Measurements from ENCODE around the gene GPR146. TPM values are rescaled to one million over a fixed set of nuclear protein-coding genes. Genes with fewer than 3 reads are reported as not detected.

The GPR146 gene
- total and polyA plus RNA-seq, 2 of the 13 experiments (the other 11 are each of a cell fraction or from before 2014, with no cell fraction given) = 2.0 to 15.9 TPM

GRCh38 chr7:1044189-1045068 lies at the start of gene GPR146 (continued):
- TF ChIP-seq, protein P1, sequence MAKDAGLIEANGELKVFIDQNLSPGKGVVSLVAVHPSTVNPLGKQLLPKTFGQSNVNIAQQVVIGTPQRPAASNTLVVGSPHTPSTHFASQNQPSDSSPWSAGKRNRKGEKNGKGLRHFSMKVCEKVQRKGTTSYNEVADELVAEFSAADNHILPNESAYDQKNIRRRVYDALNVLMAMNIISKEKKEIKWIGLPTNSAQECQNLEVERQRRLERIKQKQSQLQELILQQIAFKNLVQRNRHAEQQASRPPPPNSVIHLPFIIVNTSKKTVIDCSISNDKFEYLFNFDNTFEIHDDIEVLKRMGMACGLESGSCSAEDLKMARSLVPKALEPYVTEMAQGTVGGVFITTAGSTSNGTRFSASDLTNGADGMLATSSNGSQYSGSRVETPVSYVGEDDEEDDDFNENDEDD (CRISPR knock-in tag; IDR thresholded peaks at IDR 0.05; ENCODE audit: borderline replicate concordance) = peak; percentile 49; the same call in 1 of the 2 replicates
- TF ChIP-seq, protein P2, sequence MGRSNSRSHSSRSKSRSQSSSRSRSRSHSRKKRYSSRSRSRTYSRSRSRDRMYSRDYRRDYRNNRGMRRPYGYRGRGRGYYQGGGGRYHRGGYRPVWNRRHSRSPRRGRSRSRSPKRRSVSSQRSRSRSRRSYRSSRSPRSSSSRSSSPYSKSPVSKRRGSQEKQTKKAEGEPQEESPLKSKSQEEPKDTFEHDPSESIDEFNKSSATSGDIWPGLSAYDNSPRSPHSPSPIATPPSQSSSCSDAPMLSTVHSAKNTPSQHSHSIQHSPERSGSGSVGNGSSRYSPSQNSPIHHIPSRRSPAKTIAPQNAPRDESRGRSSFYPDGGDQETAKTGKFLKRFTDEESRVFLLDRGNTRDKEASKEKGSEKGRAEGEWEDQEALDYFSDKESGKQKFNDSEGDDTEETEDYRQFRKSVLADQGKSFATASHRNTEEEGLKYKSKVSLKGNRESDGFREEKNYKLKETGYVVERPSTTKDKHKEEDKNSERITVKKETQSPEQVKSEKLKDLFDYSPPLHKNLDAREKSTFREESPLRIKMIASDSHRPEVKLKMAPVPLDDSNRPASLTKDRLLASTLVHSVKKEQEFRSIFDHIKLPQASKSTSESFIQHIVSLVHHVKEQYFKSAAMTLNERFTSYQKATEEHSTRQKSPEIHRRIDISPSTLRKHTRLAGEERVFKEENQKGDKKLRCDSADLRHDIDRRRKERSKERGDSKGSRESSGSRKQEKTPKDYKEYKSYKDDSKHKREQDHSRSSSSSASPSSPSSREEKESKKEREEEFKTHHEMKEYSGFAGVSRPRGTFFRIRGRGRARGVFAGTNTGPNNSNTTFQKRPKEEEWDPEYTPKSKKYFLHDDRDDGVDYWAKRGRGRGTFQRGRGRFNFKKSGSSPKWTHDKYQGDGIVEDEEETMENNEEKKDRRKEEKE (IDR thresholded peaks at IDR 0.05) = no peak
- no peak for TF ChIP-seq MED13 (CRISPR knock-in tag; IDR thresholded peaks at IDR 0.05)
- no peak for TF ChIP-seq ZNF670 (CRISPR knock-in tag; IDR thresholded peaks at IDR 0.05; ENCODE audit: borderline replicate concordance)
- TF ChIP-seq ZNF17 (CRISPR knock-in tag; IDR thresholded peaks at IDR 0.05) = no peak
- TF ChIP-seq RBFOX2 (IDR thresholded peaks at IDR 0.05; ENCODE audit: low read depth, low read length) = peak; percentile 73
- TF ChIP-seq ZNF878 (CRISPR knock-in tag; IDR thresholded peaks at IDR 0.05) = peak; percentile 12; the same call in 1 of the 2 replicates
- no peak for TF ChIP-seq ZNF34 (CRISPR knock-in tag; IDR thresholded peaks at IDR 0.05; ENCODE audit: borderline replicate concordance)
- TF ChIP-seq HOXD1 (CRISPR knock-in tag; IDR thresholded peaks at IDR 0.05) = no peak
- TF ChIP-seq IKZF1 (IDR thresholded peaks at IDR 0.05) = no peak
- no peak for TF ChIP-seq NFRKB (IDR thresholded peaks at IDR 0.05)
- TF ChIP-seq DMAP1 (CRISPR knock-in tag; IDR thresholded peaks at IDR 0.05) = peak; percentile 11; the same call in 1 of the 2 replicates
- TF ChIP-seq SMARCE1 (IDR thresholded peaks at IDR 0.05; ENCODE audit: borderline replicate concordance) = no peak
- no peak for TF ChIP-seq NRL (CRISPR knock-in tag; IDR thresholded peaks at IDR 0.05; ENCODE audit: borderline replicate concordance)
- TF ChIP-seq PBX3 (CRISPR knock-in tag; IDR thresholded peaks at IDR 0.05; ENCODE audit: borderline replicate concordance) = no peak
- peak; percentile 75 for TF ChIP-seq NFE2L2 (IDR thresholded peaks at IDR 0.05; ENCODE audit: low read length)
- TF ChIP-seq MAF1 (CRISPR knock-in tag; IDR thresholded peaks at IDR 0.05; ENCODE audit: borderline replicate concordance) = no peak
- TF ChIP-seq HIVEP1 (CRISPR knock-in tag; IDR thresholded peaks at IDR 0.05) = no peak
- no peak for TF ChIP-seq ZKSCAN1 (IDR thresholded peaks at IDR 0.05; ENCODE audit: low read length)
- no peak for TF ChIP-seq ZBED4 (CRISPR knock-in tag; IDR thresholded peaks at IDR 0.05; ENCODE audit: borderline replicate concordance)

All from HepG2 (cell line).